ENCODE measurements around the gene ARHGAP1.
"Not testable (repeated sequence)": the region's sequence is repeated elsewhere in the genome, so short reads cannot be mapped to it uniquely, and the experiment has no call there.

ARHGAP1 gene

GRCh38 chr11:46722566-46723358, 22.3 kb upstream of the ARHGAP1 start:
- DNase-seq: no peak

DNA sequence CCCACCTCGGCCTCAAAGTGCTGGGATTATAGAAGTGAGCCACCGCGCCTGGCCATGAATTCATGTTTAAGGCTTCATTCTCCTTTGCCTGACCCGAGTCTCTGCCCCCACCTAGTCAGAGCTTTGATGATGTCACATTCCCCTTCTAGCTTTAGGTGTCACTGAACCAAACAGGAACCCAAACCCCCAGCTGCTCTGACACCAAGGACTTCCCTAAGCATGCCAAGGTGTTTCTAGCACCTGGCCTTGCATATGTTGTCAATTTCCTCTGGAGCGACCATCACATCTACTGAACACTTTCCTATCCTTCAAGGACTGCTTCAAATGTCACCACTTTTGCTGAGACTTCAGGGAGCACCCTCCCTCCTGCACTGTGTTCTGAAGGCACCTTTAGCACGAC, 20.9 kb upstream of the ARHGAP1 start:
- DNase-seq: no peak

GRCh38 chr11:46719543-46720218, 19.3 kb upstream of the ARHGAP1 start:
- DNase-seq: no peak

GRCh38 chr11:46719048-46719542, 18.7 kb upstream of the ARHGAP1 start, which contains the start of gene F2:
Gene F2 (plus strand): TSS chr11:46719213. CDS start chr11:46719236, 23 bp downstream.
- DNase-seq: no peak

DNA sequence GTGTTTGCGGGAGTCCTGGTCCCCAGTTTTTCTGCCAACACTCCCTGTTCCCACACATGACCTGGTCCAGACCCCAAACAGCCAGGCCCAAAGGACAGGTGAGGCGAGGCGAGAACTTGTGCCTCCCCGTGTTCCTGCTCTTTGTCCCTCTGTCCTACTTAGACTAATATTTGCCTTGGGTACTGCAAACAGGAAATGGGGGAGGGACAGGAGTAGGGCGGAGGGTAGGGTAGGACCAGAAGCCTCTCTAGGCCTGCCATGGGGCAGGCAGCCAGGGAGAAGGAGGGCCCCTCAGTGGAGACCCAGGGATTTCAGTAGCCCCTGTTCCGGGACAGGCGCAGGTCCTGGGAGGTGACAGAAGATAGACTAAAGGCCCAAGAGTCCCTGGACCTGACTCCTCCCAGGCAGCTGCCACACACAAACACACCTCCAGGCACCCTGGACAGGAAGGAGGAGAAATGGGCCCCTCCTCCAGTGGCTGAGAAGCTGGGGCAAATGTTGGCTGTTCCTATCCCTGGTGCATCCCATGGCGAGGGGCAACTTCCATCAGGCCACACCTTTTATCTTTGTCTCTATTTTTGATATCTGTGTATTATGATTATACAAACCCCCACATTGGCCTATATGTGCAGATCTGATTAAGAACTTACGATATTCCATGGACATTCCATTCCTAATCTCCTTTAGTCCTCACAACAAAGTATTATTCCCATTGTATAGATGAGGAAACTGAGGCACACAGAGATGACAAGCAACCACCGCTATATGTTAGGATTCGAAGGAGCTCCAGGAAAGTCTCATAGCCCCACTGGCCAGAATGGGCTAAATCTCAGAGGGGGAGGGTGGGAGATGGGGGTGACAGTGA, 18.0 kb upstream of the ARHGAP1 start:
- DNase-seq: peak; percentile 15

DNA sequence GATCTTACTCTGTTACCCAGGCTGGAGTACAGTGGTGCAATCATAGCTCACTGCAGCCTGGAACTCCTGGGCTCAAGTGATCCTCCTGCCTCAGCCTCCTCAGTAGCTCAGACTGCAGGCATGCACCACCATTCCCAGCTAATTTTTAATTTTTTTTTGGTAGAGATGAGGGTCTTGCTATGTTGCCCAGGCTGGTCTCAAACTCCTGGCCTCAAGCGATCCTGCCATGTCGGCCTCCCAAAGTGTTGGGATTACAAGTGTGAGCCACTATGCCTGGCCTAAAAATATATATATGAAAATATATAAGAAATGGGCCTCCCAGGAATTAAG, 17.4 kb upstream of the ARHGAP1 start:
- DNase-seq: not testable (repeated sequence)

DNA sequence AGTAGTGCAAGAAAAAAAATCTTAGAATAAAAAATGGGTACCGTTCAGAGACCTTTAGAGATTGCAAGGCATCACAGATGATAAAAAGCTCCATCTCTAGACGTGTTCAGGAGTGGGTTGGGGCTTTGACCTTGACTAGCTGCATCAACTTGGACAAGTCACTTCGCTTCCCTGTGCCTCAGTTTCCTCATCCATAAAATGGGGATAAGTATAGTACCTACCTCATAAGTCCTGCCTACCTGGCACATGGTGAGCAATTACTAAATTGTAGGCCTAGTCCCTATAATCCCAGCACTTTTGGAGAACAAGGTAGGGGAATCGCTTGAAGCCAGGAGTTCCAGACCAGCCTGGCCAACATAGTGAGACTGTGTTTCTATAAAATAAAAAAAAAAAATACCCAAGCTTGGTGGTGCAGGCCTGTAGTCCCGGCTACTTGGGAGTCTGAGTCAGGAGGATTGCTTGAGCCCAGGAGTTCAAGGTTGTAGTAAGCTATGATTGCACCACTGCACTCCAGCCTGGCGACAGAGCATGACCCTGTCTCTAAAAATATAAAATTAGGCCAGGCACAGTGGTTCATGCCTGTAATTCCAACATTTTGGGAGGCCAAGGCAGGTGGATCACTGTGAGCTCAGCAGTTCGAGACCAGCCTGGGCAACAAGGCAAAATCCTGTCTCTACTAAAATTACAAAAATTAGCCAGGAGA, 12.6 kb upstream of the ARHGAP1 start:
- no peak for DNase-seq

DNA sequence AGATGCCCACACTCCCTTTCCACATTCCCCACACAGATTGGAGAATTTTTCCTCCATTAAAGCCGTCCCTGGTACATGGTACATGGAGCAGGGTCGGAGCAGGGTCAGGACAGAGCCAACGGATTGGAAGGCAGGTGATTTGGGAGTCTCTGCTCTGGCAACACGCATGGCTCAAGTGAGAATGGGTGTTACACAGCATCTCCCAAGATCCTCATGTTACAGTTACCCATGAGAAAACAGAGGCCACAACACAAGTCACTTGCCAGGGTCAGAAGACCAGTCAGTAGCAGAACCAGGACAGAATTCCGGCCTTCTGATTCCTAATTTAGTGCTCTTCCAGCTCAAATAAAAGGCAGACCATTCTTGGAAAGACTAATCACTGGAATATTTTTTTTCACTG, 10.9 kb upstream of the ARHGAP1 start:
- no peak for DNase-seq

DNA sequence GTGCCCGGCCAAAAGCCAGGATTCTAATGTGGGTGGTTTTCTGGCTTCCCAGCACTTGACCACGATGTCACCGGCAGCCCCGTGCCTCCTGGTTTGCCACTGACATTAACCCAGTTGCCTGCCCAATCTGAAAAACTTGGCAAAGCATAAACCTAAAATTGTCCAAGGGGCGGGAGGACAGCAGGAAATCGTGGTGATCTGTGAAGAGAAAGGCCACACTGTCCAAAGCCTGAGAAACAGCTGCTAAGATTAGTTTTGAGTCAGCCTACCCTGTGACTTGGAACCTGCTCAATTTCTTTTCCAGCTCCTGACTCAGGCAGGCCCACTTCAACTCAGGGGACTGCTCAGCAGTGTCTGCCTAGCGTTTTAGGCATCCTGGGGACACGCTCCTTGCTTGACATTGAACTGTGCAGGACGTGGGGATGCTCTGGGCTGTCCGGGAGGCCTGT, 10.4 kb upstream of the ARHGAP1 start:
- DNase-seq: no peak

- not testable (repeated sequence) for DNase-seq
Measured at GRCh38 chr11:46709351-46709750, 8.9 kb upstream of the ARHGAP1 start.

GRCh38 chr11:46706886-46707285, 6.5 kb upstream of the ARHGAP1 start:
- no peak for DNase-seq

- no peak for DNase-seq
Measured at GRCh38 chr11:46705070-46705688, 4.8 kb upstream of the ARHGAP1 start.

- DNase-seq: no peak
Measured at GRCh38 chr11:46701078-46701654, 747 bp upstream of the ARHGAP1 start.

GRCh38 chr11:46698597-46698996, 1.8 kb downstream of the ARHGAP1 start:
- DNase-seq: no peak

DNA sequence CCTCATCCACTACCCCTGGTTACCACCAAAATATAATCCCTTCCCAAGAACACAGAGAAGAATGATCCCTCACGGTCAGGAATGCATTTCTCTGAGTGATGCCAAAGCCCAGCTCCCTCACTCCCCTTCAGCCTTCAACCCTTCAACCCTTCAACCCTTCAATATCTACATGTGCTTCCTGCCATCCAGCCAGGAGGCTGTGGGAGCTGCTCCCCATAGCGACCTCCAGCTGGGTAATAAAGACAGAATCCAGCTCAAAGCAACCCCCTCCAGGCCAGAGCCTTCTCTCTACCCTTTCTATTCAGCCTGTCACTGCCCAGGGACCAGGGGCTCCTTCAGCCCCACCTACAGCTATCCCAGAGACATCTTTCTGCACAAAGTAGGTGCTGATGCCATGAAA, 2.7 kb downstream of the ARHGAP1 start:
- no peak for DNase-seq

DNA sequence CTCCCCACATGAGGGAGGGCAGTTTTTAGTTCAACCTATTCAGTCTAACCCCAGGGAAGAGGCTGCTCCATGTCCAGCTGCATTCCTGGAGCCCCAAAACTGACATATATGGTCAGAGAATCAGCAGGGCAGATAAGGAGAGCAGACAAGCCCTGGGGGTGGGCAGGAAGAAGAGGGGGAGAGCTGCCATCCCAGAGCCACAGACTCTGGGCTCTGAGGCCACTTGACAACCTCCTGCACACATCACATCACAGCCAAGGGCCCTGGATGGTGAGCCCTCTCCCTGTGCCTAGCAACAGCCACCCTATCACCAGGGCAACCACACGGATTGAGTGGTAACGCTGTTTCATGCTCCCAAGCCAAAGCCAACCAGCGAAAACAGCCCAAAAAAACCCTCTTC, 3.1 kb downstream of the ARHGAP1 start:
- DNase-seq: no peak

GRCh38 chr11:46696212-46696558, 4.2 kb downstream of the ARHGAP1 start:
- no peak for DNase-seq

GRCh38 chr11:46695345-46696211, 4.8 kb downstream of the ARHGAP1 start:
- no peak for DNase-seq

DNA sequence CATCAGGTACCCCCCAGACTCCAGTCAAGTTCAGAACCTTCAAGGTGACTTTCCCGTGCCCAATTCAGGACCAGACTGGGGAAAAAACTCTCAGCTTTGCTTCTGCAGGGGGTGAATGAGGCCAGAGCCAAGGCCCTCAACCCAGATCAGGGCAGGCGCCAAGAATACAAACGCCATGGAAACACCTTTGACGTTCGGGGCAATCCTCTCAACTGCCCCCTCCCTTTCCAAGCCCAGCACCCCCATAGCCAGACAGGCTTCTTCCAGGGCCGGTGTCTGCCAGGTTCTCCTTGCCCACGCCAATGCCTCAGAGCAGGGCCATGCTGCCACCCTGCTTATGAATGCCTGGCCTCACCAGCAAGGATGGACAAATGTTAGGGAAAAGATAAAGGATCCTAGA, 5.8 kb downstream of the ARHGAP1 start:
- no peak for DNase-seq

- DNase-seq: no peak
Measured at GRCh38 chr11:46694072-46694471, 6.3 kb downstream of the ARHGAP1 start.

GRCh38 chr11:46693597-46694012, 6.8 kb downstream of the ARHGAP1 start:
- DNase-seq: no peak

Data from NCI-H2081 treated with DMSO at 0.1 percent for 48 hours (cell line).